Epidermal melanocyte (primary cell): ENCODE results near the gene OR6J1.
"Not testable (repeated sequence)": the region's sequence is repeated elsewhere in the genome, so short reads cannot be mapped to it uniquely, and the experiment has no call there.

Source experiments
- DNase-seq: peaks from one replicate; pipeline ENCODE4 v3.0.0; 2011; ENCODE audit warnings: low spot score; ENCODE audit not compliant: insufficient read length

The OR6J1 gene

GRCh38 chr14:22607291-22607690 lies 36.9 kb downstream of the OR6J1 start:
- no peak for DNase-seq

DNA sequence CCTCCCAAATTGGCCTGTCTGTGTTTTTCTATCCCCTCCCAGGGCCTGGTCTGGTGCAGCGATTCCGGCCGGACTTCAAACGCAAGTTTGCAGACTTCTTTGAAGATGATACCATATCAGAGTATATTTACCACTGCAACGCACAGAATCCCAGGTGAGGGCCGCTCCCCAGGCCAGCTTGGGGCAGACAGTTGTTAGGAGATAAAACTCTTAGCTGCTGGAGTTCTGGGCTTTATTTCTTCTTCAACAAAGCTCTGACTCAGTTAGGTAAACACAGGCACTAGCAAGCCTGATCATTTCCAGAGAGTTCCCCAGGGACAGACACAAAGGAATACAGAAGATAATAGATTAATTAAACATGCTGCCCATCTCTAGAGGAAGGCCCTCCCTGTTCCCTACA lies 37.8 kb downstream of the OR6J1 start:
- no peak for DNase-seq

DNA sequence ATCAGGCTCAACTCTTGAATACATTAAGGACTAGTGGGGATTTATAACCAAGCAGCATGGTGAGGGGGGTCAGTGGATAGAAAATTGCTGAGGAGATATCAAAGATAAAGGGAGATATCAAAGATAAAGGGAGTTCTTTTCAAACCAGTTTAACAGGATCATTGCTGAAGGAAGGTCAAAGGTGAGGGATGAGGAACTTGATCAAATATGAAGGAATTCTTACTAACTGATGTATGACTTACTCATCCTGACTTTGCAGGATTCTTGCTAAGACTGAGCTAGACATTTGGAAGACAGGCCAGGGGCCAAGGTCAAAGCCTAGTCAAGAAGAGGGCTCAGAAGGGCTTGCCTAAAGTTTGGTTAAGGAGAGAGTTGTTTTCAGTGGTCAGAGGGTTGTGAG lies 41.3 kb downstream of the OR6J1 start:
- DNase-seq = no peak

- no peak for DNase-seq
These were observed 42.2 kb downstream of the OR6J1 start for GRCh38 chr14:22601996-22602395.

DNA sequence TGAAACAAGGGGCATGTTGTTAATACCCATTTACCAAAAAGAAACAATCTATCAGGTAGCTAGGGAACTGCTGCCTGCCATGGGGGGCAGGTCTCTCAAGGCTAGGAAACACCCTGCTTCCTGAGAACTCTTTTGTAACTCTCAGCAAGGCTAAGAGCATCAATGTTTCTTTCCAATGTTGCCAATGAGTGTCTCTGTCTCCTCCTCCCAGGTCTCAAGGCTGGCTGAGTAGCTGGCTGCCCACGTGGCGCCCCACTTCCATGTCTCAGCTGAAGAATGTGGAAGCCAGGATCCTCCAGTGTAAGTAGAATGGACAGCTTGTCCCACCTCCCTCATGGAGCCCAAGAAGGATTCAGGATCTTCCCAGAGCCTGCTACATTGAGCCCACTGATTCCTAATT lies 42.7 kb downstream of the OR6J1 start:
- DNase-seq = no peak

GRCh38 chr14:22600027-22600426 lies 44.1 kb downstream of the OR6J1 start:
- DNase-seq = no peak

- DNase-seq = no peak
These were observed 44.8 kb downstream of the OR6J1 start for GRCh38 chr14:22599349-22599748.

- DNase-seq = no peak
These were observed 45.3 kb downstream of the OR6J1 start for GRCh38 chr14:22598896-22599244.

- DNase-seq = peak; percentile 80
These were observed 45.9 kb downstream of the OR6J1 start, which contains the start of gene ABHD4 for GRCh38 chr14:22598099-22598895. Gene ABHD4, plus strand, starts transcription at chr14:22598300. Its CDS starts 7 bp downstream, at chr14:22598307.

DNA sequence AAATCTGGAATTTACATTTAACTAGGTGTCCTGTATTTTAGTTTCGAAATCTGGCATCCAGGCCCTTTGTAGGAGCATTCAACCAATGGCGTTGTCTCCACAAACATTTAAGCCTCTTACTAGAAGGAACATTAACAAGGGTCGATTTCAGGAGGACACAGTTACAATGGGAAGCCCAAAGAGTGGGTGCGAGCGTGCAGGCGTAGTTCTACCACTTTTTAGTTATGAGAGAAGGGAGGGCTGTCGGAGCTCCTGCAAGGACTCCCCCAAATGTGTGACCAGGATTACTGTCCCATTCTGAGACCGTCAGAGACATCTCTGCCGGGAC lies 46.4 kb downstream of the OR6J1 start:
- DNase-seq = no peak

GRCh38 chr14:22597265-22597664 lies 46.9 kb downstream of the OR6J1 start:
- no peak for DNase-seq

DNA sequence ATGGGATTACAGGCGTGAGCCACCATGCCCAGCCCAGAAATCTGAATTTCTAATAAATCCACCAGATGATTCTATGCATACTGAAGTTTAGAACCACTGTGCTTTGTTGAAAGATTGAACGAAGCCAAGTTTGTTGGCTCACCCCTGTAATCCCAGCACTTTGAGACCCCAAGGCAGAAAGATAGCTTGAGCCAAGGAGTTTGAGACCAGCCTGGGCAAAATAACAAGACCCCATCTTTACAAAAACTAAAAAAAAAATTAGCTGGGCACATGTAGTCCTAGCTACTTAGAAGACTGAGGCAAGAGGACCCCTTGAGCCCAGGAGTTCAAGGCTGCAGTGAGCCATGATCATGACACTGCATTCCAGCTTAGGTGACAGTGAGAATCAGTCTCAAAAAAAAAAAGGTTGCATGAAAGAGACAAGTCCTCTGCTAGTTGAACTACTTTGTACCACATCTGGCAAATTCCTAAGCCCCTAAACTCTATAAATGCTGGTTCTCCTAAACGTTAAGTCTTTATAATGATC lies 47.7 kb downstream of the OR6J1 start:
- DNase-seq = no peak

GRCh38 chr14:22594156-22594716 lies 49.9 kb downstream of the OR6J1 start:
- DNase-seq = no peak

DNA sequence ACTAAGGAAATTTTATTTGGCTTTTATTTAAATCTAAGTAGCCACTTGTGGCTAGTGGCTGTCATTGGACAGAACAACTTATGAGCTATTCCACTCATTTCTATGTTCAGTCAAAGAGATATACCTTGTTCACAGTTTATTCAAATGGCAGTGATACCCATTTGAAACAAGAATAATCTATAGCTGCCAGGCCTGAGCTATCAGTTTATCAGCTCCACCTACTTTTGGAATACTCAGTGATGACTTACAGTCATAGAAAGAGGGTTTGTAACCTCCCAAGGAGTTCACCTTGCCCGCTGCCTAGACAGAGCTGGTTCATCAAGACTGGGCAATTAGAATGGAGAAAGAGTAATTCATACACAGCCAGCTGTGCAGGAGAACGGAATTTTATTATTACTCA lies 50.6 kb downstream of the OR6J1 start:
- DNase-seq = no peak

DNA sequence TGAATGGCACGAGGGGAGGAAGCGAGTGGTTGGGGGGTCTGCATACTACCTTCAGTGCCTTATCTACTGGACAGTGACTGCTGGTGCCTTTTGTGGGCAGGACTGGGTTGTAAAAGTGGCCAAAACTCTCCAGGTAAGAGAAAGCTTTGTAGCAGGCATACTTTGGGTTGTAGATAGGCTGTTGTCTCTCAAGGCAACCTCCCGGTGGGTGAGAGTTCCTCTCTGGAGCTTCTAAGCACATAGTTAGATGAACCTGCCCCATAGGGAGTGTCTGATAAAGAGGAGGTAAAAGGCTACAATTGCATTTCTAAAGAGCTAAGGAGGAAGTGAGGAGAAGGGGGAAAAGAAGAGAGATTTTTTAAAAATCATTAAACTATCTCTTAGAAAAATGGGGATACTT lies 51.0 kb downstream of the OR6J1 start:
- DNase-seq = no peak

GRCh38 chr14:22589096-22589839 lies 54.9 kb downstream of the OR6J1 start, which contains the start of gene DAD1:
Gene DAD1, minus strand, starts transcription at chr14:22589224. Its CDS starts 67 bp downstream, at chr14:22589157.
- peak; percentile 99 for DNase-seq

GRCh38 chr14:22588526-22589095 lies 55.5 kb downstream of the OR6J1 start:
- DNase-seq = no peak

DNA sequence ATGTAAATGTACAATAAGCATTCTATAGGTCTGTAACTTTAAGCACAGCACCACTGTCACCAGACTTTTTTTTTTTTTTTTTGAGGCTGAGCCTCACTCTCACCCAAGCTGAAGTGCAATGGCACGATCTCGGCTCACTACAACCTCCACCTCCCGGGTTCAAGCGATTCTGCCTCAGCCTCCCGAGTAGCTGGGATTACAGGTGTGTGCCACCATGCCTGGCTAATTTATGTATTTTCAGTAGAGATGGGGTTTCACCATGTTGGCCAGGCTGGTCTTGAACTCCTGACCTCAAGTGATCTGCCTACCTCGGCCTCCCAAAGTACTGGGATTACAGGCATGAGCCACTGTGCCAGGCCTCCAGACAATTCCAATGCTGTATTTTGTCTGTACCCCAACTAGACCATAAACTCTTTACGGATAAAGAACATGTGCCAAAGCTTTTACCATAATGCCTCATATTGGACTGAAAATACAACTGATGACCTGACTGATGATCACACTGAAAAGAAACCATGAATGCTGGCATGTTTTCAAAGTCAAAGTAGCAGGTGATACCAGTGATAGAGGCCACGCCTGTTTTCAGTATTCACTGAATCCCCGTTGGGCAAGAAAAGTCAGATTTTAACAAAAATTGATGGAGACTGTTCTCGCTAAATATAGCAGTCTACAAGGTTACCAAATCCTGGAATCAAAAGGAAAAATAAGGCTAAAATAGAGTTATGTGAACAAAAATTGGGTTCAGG lies 56.3 kb downstream of the OR6J1 start:
- DNase-seq = not testable (repeated sequence)

- no peak for DNase-seq
These were observed 56.9 kb downstream of the OR6J1 start for GRCh38 chr14:22587247-22587646.

DNA sequence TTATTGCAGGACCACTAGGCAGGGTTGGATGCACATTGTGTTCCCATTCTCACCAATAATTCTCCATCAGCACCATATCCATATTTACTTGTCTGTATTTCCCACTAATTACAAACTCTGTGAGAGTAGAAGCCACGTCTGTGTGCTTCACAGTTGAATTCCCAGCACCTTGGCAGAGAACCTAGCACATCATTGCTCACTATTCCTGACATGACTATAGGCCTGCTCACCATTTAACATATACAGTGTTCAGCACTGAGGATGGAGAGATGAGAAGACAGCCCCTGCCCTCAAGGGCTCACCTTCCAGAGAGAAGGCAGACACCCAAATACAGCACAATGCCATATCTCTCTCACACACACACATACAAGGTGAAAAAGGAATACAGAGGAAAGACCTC lies 60.2 kb downstream of the OR6J1 start:
- DNase-seq = no peak
